Ascending aorta (tissue), 2 donors: ENCODE measurements around the gene KANK3. TPM values are rescaled to one million over a fixed set of nuclear protein-coding genes. Genes with fewer than 3 reads are reported as not detected.
A peak's percentile ranks its signal among the peaks of the same experiment; 100 is the strongest.
"Not testable (repeated sequence)": the region's sequence is repeated elsewhere in the genome, so short reads cannot be mapped to it uniquely, and the experiment has no call there.

Experiments
- DNase-seq, 2 donors: peaks; one replicate each; pipeline ENCODE4 v3.0.0-alpha.2; 2019; ENCODE audit warnings: low spot score in 2 of 2
- H3K27ac ChIP-seq, 2 donors: fragments of 200-600 bp; sonication (generic); one replicate each; pipeline ENCODE4 v1.5.1; 2016 to 2017; ENCODE audit warnings: mild to moderate bottlenecking in 1 of 2
- H3K27me3 ChIP-seq: fragments of 200-600 bp; sonication (generic); one replicate; pipeline ENCODE4 v1.5.1; 2017
- H3K36me3 ChIP-seq, 2 donors: fragments of 200-600 bp; sonication (generic); one replicate each; pipeline ENCODE4 v1.5.1; 2016
- H3K4me1 ChIP-seq, 2 donors: fragments of 200-600 bp; sonication (generic); one replicate each; pipeline ENCODE4 v1.5.1; 2016 to 2017; ENCODE audit warnings: mild to moderate bottlenecking in 1 of 2
- H3K4me3 ChIP-seq, 2 donors: fragments of 200-600 bp; sonication (generic); one replicate each; pipeline ENCODE4 v1.5.1; 2016 to 2017; ENCODE audit warnings: mild to moderate bottlenecking in 1 of 2
- H3K9me3 ChIP-seq, 2 donors: fragments of 200-600 bp; sonication (generic); one replicate each; pipeline ENCODE4 v1.5.1; 2016
- intact Hi-C: fragments of 100-400 bp; cut with DNase I; formaldehyde crosslinking; loops from one replicate; pipeline ENCODE4 v1.15.1; 2023
- total RNA-seq: library from RNA; depleted of rRNA; stranded (reverse); fragments of >200 nt; gene quantifications from one replicate; pipeline ENCODE4 v1.1.0, GENCODE V29; 2016
- TF ChIP-seq, protein P1 (sequence below), 3 experiments: fragments of 200-600 bp in 2 of 3; fragments of 450-650 bp in 1 of 3; sonication (generic) in 2 of 3; IDR thresholded peaks; one replicate each; pipeline ENCODE4 v1.5.1; 2016 to 2019; ENCODE audit warnings: antibody characterized with exemption in 3 of 3, mild to moderate bottlenecking in 1 of 3, moderate library complexity in 1 of 3

The KANK3 gene
- total RNA-seq, 1 donor from 2014 or later, result 47.4 TPM

DNA sequence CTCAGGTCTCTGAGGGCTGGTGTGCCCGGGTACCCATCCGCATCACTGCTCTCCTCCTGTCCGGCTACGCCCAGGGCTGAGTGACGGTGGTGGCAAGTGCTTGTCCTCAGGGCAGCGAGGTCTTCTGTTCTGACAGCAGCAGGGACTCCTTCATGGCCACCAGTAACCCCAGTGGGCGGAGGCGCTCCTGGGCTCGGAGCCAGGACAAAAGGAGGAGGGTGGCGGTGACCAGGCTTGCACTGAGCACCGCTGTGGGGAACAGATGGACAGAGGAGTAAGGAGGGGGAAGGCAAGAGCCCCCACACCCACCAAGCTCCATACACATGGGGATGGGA is 40.7 kb downstream of the KANK3 start:
- peak in 1 of 2 donors; percentile 60 for DNase-seq
- TF ChIP-seq, protein P1, sequence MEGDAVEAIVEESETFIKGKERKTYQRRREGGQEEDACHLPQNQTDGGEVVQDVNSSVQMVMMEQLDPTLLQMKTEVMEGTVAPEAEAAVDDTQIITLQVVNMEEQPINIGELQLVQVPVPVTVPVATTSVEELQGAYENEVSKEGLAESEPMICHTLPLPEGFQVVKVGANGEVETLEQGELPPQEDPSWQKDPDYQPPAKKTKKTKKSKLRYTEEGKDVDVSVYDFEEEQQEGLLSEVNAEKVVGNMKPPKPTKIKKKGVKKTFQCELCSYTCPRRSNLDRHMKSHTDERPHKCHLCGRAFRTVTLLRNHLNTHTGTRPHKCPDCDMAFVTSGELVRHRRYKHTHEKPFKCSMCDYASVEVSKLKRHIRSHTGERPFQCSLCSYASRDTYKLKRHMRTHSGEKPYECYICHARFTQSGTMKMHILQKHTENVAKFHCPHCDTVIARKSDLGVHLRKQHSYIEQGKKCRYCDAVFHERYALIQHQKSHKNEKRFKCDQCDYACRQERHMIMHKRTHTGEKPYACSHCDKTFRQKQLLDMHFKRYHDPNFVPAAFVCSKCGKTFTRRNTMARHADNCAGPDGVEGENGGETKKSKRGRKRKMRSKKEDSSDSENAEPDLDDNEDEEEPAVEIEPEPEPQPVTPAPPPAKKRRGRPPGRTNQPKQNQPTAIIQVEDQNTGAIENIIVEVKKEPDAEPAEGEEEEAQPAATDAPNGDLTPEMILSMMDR (IDR thresholded peaks at IDR 0.05), result no peak
- H3K27me3 ChIP-seq, result no peaks in the 10 kb centered on the region
- H3K36me3 ChIP-seq, result peaks cover 5 to 7% of the 10 kb centered on the region in 2 donors
- no peak overlapping the region for H3K27ac ChIP-seq
- no peaks in the 10 kb centered on the region for H3K9me3 ChIP-seq
- intact Hi-C loops, result no loop called here
- H3K4me3 ChIP-seq, result no peak overlapping the region
- H3K4me1 ChIP-seq, result peaks cover 0 to 2% of the 10 kb centered on the region in 2 donors

DNA sequence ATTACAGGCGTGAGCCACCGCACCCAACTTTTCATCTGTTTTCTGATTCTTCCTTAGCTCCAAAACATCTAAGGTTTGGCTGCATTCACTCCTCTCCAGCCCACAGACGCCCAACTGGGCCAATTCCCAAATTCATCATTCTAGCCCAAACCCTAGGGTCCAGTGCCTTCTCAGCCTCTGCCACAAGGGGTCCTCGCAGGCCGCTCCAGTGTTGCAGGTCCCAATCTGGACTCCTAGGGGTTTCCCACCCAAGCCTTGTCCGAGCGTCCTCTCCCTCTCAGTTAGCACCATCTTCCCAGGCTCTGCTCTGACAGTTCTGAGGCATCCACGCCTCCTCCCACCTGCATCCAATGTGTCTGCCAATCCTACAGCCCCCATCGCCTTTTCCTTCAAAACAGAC is 51.7 kb downstream of the KANK3 start:
- H3K36me3 ChIP-seq, H3K4me3 ChIP-seq, H3K27ac ChIP-seq, H3K4me1 ChIP-seq, H3K9me3 ChIP-seq, DNase-seq, H3K27me3 ChIP-seq, intact Hi-C loops: not testable (repeated sequence)

DNA sequence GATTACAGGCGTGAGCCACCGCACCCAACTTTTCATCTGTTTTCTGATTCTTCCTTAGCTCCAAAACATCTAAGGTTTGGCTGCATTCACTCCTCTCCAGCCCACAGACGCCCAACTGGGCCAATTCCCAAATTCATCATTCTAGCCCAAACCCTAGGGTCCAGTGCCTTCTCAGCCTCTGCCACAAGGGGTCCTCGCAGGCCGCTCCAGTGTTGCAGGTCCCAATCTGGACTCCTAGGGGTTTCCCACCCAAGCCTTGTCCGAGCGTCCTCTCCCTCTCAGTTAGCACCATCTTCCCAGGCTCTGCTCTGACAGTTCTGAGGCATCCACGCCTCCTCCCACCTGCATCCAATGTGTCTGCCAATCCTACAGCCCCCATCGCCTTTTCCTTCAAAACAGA is 66.6 kb downstream of the KANK3 start:
- H3K27ac ChIP-seq, DNase-seq, intact Hi-C loops, H3K27me3 ChIP-seq, H3K4me1 ChIP-seq, H3K9me3 ChIP-seq, H3K4me3 ChIP-seq, H3K36me3 ChIP-seq: not testable (repeated sequence)

Other genes with a start within 250 kb of the KANK3 start
- gene FBN3, start 193.7 kb downstream of the KANK3 start, total RNA-seq, result not detected
- gene CERS4, start 133.9 kb downstream of the KANK3 start, total RNA-seq, result 20.2 TPM
- 263 TPM for gene CD320, start 34.9 kb downstream of the KANK3 start, total RNA-seq
- gene NDUFA7, start 21.9 kb downstream of the KANK3 start, total RNA-seq, result 11.8 TPM
- 393 TPM for gene RPS28, start 21.8 kb downstream of the KANK3 start, total RNA-seq
- gene ANGPTL4, start 20.9 kb upstream of the KANK3 start, total RNA-seq, result 161 TPM
- gene RAB11B, start 47.1 kb upstream of the KANK3 start, total RNA-seq, result 70.8 TPM
- gene MARCHF2, start 70.0 kb upstream of the KANK3 start, total RNA-seq, result 151 TPM
- 198 TPM for gene HNRNPM, start 101.7 kb upstream of the KANK3 start, total RNA-seq
- gene PRAM1, start 159.4 kb upstream of the KANK3 start, total RNA-seq, result not detected
- gene ZNF414, start 170.9 kb upstream of the KANK3 start, total RNA-seq, result 189 TPM
- 5.0 TPM for gene MYO1F, start 234.2 kb upstream of the KANK3 start, total RNA-seq